Heart left ventricle (tissue), 16 donors: ENCODE results near the gene EHD1. TPM values are rescaled to one million over a fixed set of nuclear protein-coding genes. Genes with fewer than 3 reads are reported as not detected.

Experiments
- ATAC-seq, 4 donors: fragments of 200-7000 bp; cut with Tn5 transposase; one replicate each; pipeline ENCODE4 v1.9.1; 2020 to 2022; ENCODE audit warnings: moderate library complexity in 4 of 4, mild to moderate bottlenecking in 3 of 4, moderate number of reproducible peaks in 1 of 4
- DNase-seq, 5 donors: peaks; one replicate each; pipeline ENCODE4 v3.0.0-alpha.2; 2020
- H3K27ac ChIP-seq, 12 donors: fragments of 200-600 bp; sonication (generic) in 4 of 12; one replicate each; pipeline versions ENCODE4 v1.5.0 to v1.8.0; 2016 to 2022; ENCODE audit warnings: mild to moderate bottlenecking in 2 of 12
- H3K27me3 ChIP-seq, 9 donors: fragments of 200-600 bp; sonication (generic) in 2 of 9; one replicate each; pipeline versions ENCODE4 v1.5.1 to v1.8.0; 2016 to 2022; ENCODE audit warnings: mild to moderate bottlenecking in 3 of 9
- H3K36me3 ChIP-seq, 9 donors: fragments of 200-600 bp; sonication (generic) in 2 of 9; one replicate each; pipeline versions ENCODE4 v1.5.0 to v1.8.0; 2018 to 2022; ENCODE audit warnings: mild to moderate bottlenecking in 2 of 9
- H3K4me1 ChIP-seq, 12 donors: fragments of 200-600 bp; sonication (generic) in 4 of 12; one replicate each; pipeline versions ENCODE4 v1.5.0 to v1.8.0; 2016 to 2022; ENCODE audit warnings: mild to moderate bottlenecking in 3 of 12
- H3K4me3 ChIP-seq, 12 donors: fragments of 200-600 bp; sonication (generic) in 4 of 12; one replicate each; pipeline versions ENCODE4 v1.5.0 to v1.8.0; 2017 to 2022; ENCODE audit warnings: mild to moderate bottlenecking in 9 of 12, moderate library complexity in 4 of 12
- H3K9me3 ChIP-seq, 12 donors: fragments of 200-600 bp; sonication (generic) in 4 of 12; one replicate each; pipeline versions ENCODE4 v1.5.0 to v1.8.0; 2016 to 2022; ENCODE audit warnings: mild to moderate bottlenecking in 1 of 12
- CTCF ChIP-seq, 12 donors: fragments of 200-600 bp; sonication (generic) in 4 of 12; IDR thresholded peaks; one replicate each; pipeline versions ENCODE4 v1.5.0 to v1.8.0; 2018 to 2022; ENCODE audit warnings: antibody characterized with exemption in 12 of 12, mild to moderate bottlenecking in 5 of 12
- POLR2A ChIP-seq, 2 donors: fragments of 450-650 bp; IDR thresholded peaks; one replicate each; pipeline ENCODE4 v1.6.1; 2017; ENCODE audit warnings: antibody characterized with exemption in 2 of 2, mild to moderate bottlenecking in 2 of 2, moderate library complexity in 2 of 2
- WGBS, 4 donors: extraction: QIAGEN DNeasy Blood & Tissue Kit in 2 of 4; methylation state at CpG; one replicate each; pipeline versions ENCODE4 v1.1.5 to v1.1.7; 2013 to 2018; 5-methylcytosine and 5-hydroxymethylcytosine counted together
- intact Hi-C, 10 donors: fragments of 100-400 bp; cut with DNase I; formaldehyde crosslinking; loops; one replicate each; pipeline versions ENCODE4 v1.11.1 to v1.14.2; 2022
- polyA plus RNA-seq, 2 donors: library from polyadenylated mRNA; stranded (reverse); fragments of 200-250 nt; gene quantifications; one replicate each; pipeline ENCODE4 v1.2.3, GENCODE V29; 2013
- total RNA-seq, 9 donors: library from RNA; depleted of rRNA in 2 of 9; stranded (reverse); fragments of >200 nt in 2 of 9; fragmentation: NEBNext Ultra II Directional in 3 of 9; extraction: Animal tissue kit (Norgen Biotek cat#: 25700) in 3 of 9; gene quantifications; one replicate each; pipeline versions ENCODE4 v1.1.0 to v1.2.4, GENCODE V29; 2016 to 2023
- donor health status: ischemic (EF 13 %, LVEDD 7.1; RV severe dilation, severe dysfunction).
- donor health status: healthy with polysubstance abuse.
- donor health status: DM: no; HTN: yes; CAD: no.
- donor health status: DM: no; HTN: no; CAD: no.
- donor health status: ischemic (EF 25% LVEDD 6.9; RV normal size, moderate dysfunction).
- donor health status: ischemic (EF 25% LVEDD 5.7; RV mildly dilated, moderate dysfunction).
- donor health status: healthy.
- donor health status: DM: yes; HTN: yes; CAD: no.
- donor health status: ischemic (EF 35%, LVEDD 5.7; RV mildly dilated, moderate dysfunction).
- donor health status: nonischemic (EF 11% LVEDD 7.7; RV severe dilation, severe dysfunction).
- donor health status: DM: yes; HTN: yes; CAD: no.
- donor health status: PGD.
- donor health status: ischemic (EF 29% LVEDD 5.4; RV normal size, mild dysfunction).
- donor health status: nonischemic (EF 23%, LVEDD 6.1; RV moderate dilation, normal function).

The EHD1 gene
- total and polyA plus RNA-seq, 11 donors, result 27.9 to 102 (median 58.0) TPM

DNA sequence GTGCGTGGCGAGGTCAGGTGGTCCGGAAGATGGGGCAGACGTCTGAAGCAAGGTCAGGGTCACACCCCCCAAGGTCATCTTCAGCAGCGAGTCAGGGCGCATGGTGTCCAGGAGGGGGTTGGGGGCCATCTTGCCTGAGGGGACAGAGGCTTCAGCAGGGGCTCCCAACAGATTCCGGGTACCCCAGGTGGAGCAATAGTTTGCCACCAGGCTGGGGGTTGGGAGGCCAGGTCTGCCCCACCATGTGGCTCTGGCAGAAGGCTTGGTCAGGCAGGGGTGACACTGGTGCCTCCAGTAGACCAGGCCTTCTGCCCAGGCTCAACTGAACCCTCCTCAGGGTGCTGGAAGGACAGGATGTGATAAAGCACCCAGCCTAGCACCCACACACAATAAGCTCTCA, 32.7 kb upstream of the EHD1 start:
- H3K9me3 ChIP-seq, result no peaks in the 10 kb centered on the region
- ATAC-seq (no peak), DNase-seq (no peak)
- H3K4me3 ChIP-seq, result no peak overlapping the region
- H3K27ac ChIP-seq, result no peak overlapping the region
- no peaks in the 10 kb centered on the region for H3K27me3 ChIP-seq
- intact Hi-C loops, result loop anchor here in 1 of 10 donors (10.0 kb wide), 1 partner anchor 194 kb away; no protein-coding TSS in a partner anchor
- H3K4me1 ChIP-seq, result peaks cover 0 to 13% (median 10%) of the 10 kb centered on the region in 12 donors
- H3K36me3 ChIP-seq, result peaks cover 0 to 84% (median 81%) of the 10 kb centered on the region in 9 donors
- no peak for TF ChIP-seq CTCF (IDR thresholded peaks at IDR 0.05)
- no peak for TF ChIP-seq POLR2A (IDR thresholded peaks at IDR 0.05)
- 75 to 90% (median 86%) methylated on average over 7 of the region's 7 CpGs for WGBS, 4 donors

GRCh38 chr11:64910451-64911093, 32.2 kb upstream of the EHD1 start:
- H3K36me3 ChIP-seq, result peaks cover 0 to 90% (median 86%) of the 10 kb centered on the region in 9 donors
- no peak for ATAC-seq

DNA sequence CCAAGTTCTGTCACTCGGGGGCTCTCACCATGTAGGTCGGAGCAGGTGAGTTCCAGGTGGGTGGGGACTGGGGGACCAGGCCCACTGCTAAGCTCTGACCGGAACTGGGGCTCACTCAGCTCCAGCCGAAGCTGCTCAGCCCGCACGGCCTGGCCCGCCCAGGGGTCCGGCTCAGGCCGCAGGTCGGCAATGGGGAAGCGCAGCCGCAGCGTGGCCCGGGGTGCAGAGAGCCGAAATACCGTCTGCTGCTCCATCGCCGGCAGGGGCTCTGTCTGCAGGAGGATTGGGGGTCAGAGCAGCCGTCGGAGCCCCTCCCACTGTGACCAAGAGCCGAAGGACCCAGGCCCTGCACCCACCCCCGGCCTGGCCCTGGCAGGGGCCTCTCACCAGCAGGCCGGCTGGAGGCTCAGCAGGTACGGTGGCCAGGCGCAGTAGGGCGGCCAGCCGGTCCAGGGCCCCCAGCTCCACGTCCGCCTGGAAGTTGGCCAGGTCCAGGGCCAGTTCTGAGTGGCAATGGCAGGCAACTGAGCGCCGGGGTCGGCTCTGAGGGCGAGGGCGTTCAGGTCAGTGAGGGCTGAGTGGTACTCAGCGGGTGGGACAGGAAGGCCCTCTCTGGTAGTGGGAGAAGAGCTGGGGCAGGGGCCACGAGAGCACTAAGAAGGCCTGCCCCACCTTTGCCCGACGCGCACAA, 31.4 kb upstream of the EHD1 start:
- 92 to 96% (median 94%) methylated on average over 22 to 39 of the region's 39 CpGs for WGBS, 4 donors
- peaks cover 0 to under 1% (median 0%) of the 10 kb centered on the region in 12 donors for H3K4me1 ChIP-seq
- H3K27me3 ChIP-seq, result no peaks in the 10 kb centered on the region
- no peak for ATAC-seq
- peak in 1 of 5 donors; percentile 52 for DNase-seq
- no peak overlapping the region for H3K4me3 ChIP-seq
- no peaks in the 10 kb centered on the region for H3K9me3 ChIP-seq
- intact Hi-C loops, result loop anchor here in 2 of 10 donors (5.0 to 10.0 kb wide), 2 partner anchors 77 to 195 kb away; no protein-coding TSS in a partner anchor
- no peak overlapping the region for H3K27ac ChIP-seq
- peaks cover 0 to 98% (median 94%) of the 10 kb centered on the region in 9 donors for H3K36me3 ChIP-seq
- TF ChIP-seq CTCF (IDR thresholded peaks at IDR 0.05) (no peak), POLR2A (IDR thresholded peaks at IDR 0.05) (no peak)

More at GRCh38 chr11:64910451-64911093, 32.2 kb upstream of the EHD1 start:
- intact Hi-C loops, result loop anchor here in 1 of 10 donors (10.0 kb wide), 1 partner anchor 194 kb away; no protein-coding TSS in a partner anchor
- H3K4me1 ChIP-seq, result peaks cover 0 to 8% (median 5%) of the 10 kb centered on the region in 12 donors
- H3K4me3 ChIP-seq, result no peak overlapping the region
- no peaks in the 10 kb centered on the region for H3K27me3 ChIP-seq
- H3K27ac ChIP-seq, result no peak overlapping the region
- no peak for DNase-seq
- no peak for TF ChIP-seq POLR2A (IDR thresholded peaks at IDR 0.05)
- no peak for TF ChIP-seq CTCF (IDR thresholded peaks at IDR 0.05)
- H3K9me3 ChIP-seq, result no peaks in the 10 kb centered on the region
- WGBS, 4 donors, result 91 to 97% (median 95%) methylated on average over 7 to 27 of the region's 27 CpGs

GRCh38 chr11:64908766-64909165, 30.3 kb upstream of the EHD1 start:
- no peak overlapping the region for H3K27ac ChIP-seq
- H3K9me3 ChIP-seq, result no peaks in the 10 kb centered on the region
- TF ChIP-seq POLR2A (IDR thresholded peaks at IDR 0.05) (no peak), CTCF (IDR thresholded peaks at IDR 0.05) (no peak)
- ATAC-seq (no peak), DNase-seq (no peak)
- H3K36me3 ChIP-seq, result peaks cover 0 to 100% (median 98%) of the 10 kb centered on the region in 9 donors
- no peaks in the 10 kb centered on the region for H3K27me3 ChIP-seq
- H3K4me1 ChIP-seq, result no peaks in the 10 kb centered on the region
- H3K4me3 ChIP-seq, result no peak overlapping the region
- intact Hi-C loops, result loop anchor here in 1 of 10 donors (5.0 kb wide), 1 partner anchor 76 kb away; no protein-coding TSS in a partner anchor
- 90 to 93% (median 91%) methylated on average over 11 of the region's 11 CpGs for WGBS, 4 donors
